K562 (cell line): ENCODE data around the gene CLASP1. TPM values are rescaled to one million over a fixed set of nuclear protein-coding genes. Genes with fewer than 3 reads are reported as not detected.

Experiments used
- ATAC-seq: fragments of 200-7000 bp; cut with Tn5 transposase; 3 replicates; pipeline ENCODE4 v1.9.1; 2020; ENCODE audit warnings: moderate library complexity
- Bru-seq: library from RNA; stranded (reverse); fragments of 400-500 nt; gene quantifications from one replicate; lab custom pipeline; 2021; lab: Mats Ljungman, UMichigan
- BruChase-seq, 2 experiments: library from RNA; stranded (reverse); fragments of 400-500 nt; gene quantifications; one replicate each; lab custom pipeline; 2021; lab: Mats Ljungman, UMichigan
- BruUV-seq: library from RNA; stranded (reverse); fragments of 400-500 nt; replicated peaks from 2 replicates; lab custom pipeline; 2021; lab: Mats Ljungman, UMichigan
- CTCF ChIA-PET: fragments of 300-600 bp; formaldehyde crosslinking; extraction: SDS; loops from one replicate; lab custom pipeline; 2021; ENCODE audit warnings: low intra/inter-chr PET ratio; lab: Yijun Ruan, JAX
- POLR2A ChIA-PET: fragments of 300-600, 350-650 bp; sonication (Branson Sonifier 250); formaldehyde crosslinking; extraction: SDS; loops from one replicate; lab custom pipeline; 2021; ENCODE audit warnings: antibody characterized with exemption, inconsistent platforms; lab: Yijun Ruan, JAX
- DNase-seq, 4 experiments: peaks; one replicate each; pipeline versions ENCODE4 v3.0.0 to v3.0.0-alpha.2; 2011 to 2018; ENCODE audit warnings: low spot score in 3 of 4, mixed read lengths in 3 of 4; ENCODE audit errors: extremely low read depth in 1 of 4
- FAIRE-seq: peaks from 2 replicates; lab custom pipeline; 2011; peaks lifted over from hg19 to GRCh38; lab: Jason Lieb, UNC
- H2AFZ ChIP-seq: 2 replicates; pipeline ENCODE4 v1.6.0; 2011; ENCODE audit warnings: low read depth, low read length, control low read depth, inconsistent platforms
- H3K27ac ChIP-seq: fragments of 200-600 bp; 3 replicates; pipeline ENCODE4 v1.8.0; 2011; ENCODE audit warnings: low read depth, mild to moderate bottlenecking, control low read depth, inconsistent platforms, low read length, moderate library complexity, mixed read lengths; ENCODE audit errors: extremely low read depth
- H3K27me3 ChIP-seq, 2 experiments: fragments of 300-600 bp in 1 of 2; 2 replicates in 1 of 2; 3 replicates in 1 of 2; pipeline versions ENCODE4 v1.6.0 to v1.8.0; 2011; ENCODE audit warnings: inconsistent platforms in 2 of 2, low read length in 2 of 2, mild to moderate bottlenecking in 1 of 2, mixed read lengths in 1 of 2, moderate library complexity in 1 of 2; ENCODE audit not compliant: control insufficient read depth in 2 of 2, insufficient read depth in 2 of 2
- H3K36me3 ChIP-seq: fragments of 300-600 bp; 3 replicates; pipeline ENCODE4 v1.8.0; 2011; ENCODE audit warnings: mild to moderate bottlenecking, low read length, inconsistent platforms; ENCODE audit not compliant: control insufficient read depth, insufficient read depth
- H3K4me1 ChIP-seq, 2 experiments: fragments of 200-600 bp in 1 of 2; replicated peaks in 1 of 2; 2 replicates in 1 of 2; 3 replicates in 1 of 2; pipeline versions ENCODE4 v1.5.1 to v1.8.0; 2011; ENCODE audit warnings: inconsistent platforms in 2 of 2, low read length in 2 of 2, mild to moderate bottlenecking in 1 of 2, mixed read lengths in 1 of 2, moderate library complexity in 1 of 2; ENCODE audit not compliant: control insufficient read depth in 2 of 2, insufficient read depth in 2 of 2
- H3K4me2 ChIP-seq: 2 replicates; pipeline ENCODE4 v1.6.1; 2011; ENCODE audit warnings: low read length, control low read depth, inconsistent platforms, mixed read lengths; ENCODE audit not compliant: insufficient read depth
- H3K4me3 ChIP-seq: fragments of 200-600 bp; sonication (generic), shearing (Covaris generic); 2 replicates; pipeline ENCODE4 v1.5.1; 2016; ENCODE audit warnings: control low read depth, inconsistent platforms
- H3K79me2 ChIP-seq: fragments of 200-600 bp; 3 replicates; pipeline ENCODE4 v1.8.0; 2011; ENCODE audit warnings: low read length, inconsistent platforms; ENCODE audit not compliant: control insufficient read depth, insufficient read depth
- H3K9ac ChIP-seq, 2 experiments: 2 replicates each; pipeline versions ENCODE4 v1.6.0 to v1.6.1; 2011; ENCODE audit warnings: low read depth in 2 of 2, low read length in 2 of 2, control low read depth in 1 of 2, inconsistent platforms in 1 of 2, mild to moderate bottlenecking in 1 of 2, mixed read lengths in 1 of 2; ENCODE audit not compliant: insufficient read depth in 1 of 2
- H3K9me1 ChIP-seq: one replicate; pipeline ENCODE4 v1.6.0; 2011; ENCODE audit warnings: inconsistent platforms, mild to moderate bottlenecking, low read length, moderate library complexity; ENCODE audit not compliant: control insufficient read depth, insufficient read depth
- H3K9me3 ChIP-seq: replicated peaks from 2 replicates; pipeline ENCODE4 v1.5.1; 2011; ENCODE audit warnings: low read depth, low read length, inconsistent platforms; ENCODE audit not compliant: control insufficient read depth, insufficient read depth
- H4K20me1 ChIP-seq: replicated peaks from 2 replicates; pipeline ENCODE4 v1.6.1; 2011; ENCODE audit warnings: low read length, inconsistent platforms, mixed read lengths; ENCODE audit not compliant: control insufficient read depth, insufficient read depth
- ARID3A ChIP-seq: IDR thresholded peaks from 2 replicates; pipeline ENCODE4 v1.6.1; 2012; ENCODE audit warnings: low read depth, low read length, improper control_type of control experiment, borderline replicate concordance
- HCFC1 ChIP-seq: IDR thresholded peaks from 2 replicates; pipeline ENCODE4 v1.6.1; 2012; ENCODE audit warnings: low read depth, low read length, improper control_type of control experiment
- HINFP ChIP-seq: fragments of 450-650 bp; conservative IDR thresholded peaks from 2 replicates; pipeline ENCODE4 v1.6.1; 2016; ENCODE audit warnings: missing genetic modification characterization, low read depth, mild to moderate bottlenecking, control low read depth, missing compliant biosample characterization
- HMBOX1 ChIP-seq: sonication (generic); IDR thresholded peaks from 2 replicates; pipeline ENCODE4 v1.6.1; 2016
- HNRNPUL1 ChIP-seq: fragments of 200-400 bp; formaldehyde crosslinking; IDR thresholded peaks from 2 replicates; pipeline ENCODE4 v1.6.1; 2017; ENCODE audit warnings: low read length
- PCBP1 ChIP-seq: fragments of 200-400 bp; formaldehyde crosslinking; IDR thresholded peaks from 2 replicates; pipeline ENCODE4 v1.6.1; 2018; ENCODE audit warnings: mild to moderate bottlenecking, low read depth, low read length; ENCODE audit not compliant: poor library complexity, severe bottlenecking
- PREB ChIP-seq: sonication (generic); formaldehyde crosslinking; IDR thresholded peaks from 2 replicates; pipeline ENCODE4 v1.8.1; 2023; ENCODE audit warnings: mild to moderate bottlenecking, missing genetic modification reagents
- TEAD1 ChIP-seq, 2 experiments: fragments of 450-650 bp in 1 of 2; sonication (generic) in 1 of 2; formaldehyde crosslinking; IDR thresholded peaks; 2 replicates each; pipeline versions ENCODE4 v1.4.0 to v1.8.0; 2020 to 2022; ENCODE audit warnings: mild to moderate bottlenecking in 2 of 2, missing genetic modification reagents in 1 of 2
- ZBTB1 ChIP-seq: sonication (generic); formaldehyde crosslinking; IDR thresholded peaks from 2 replicates; pipeline ENCODE4 v1.8.1; 2023; ENCODE audit warnings: missing genetic modification reagents, low read depth, mild to moderate bottlenecking, borderline replicate concordance
- ZNF133 ChIP-seq: fragments of 250-450 bp; sonication (Bioruptor Pico); IDR thresholded peaks from 2 replicates; pipeline ENCODE4 v1.4.0; 2020; ENCODE audit warnings: mild to moderate bottlenecking
- ZNF239 ChIP-seq: fragments of 250-450 bp; sonication (Bioruptor Pico); IDR thresholded peaks from 2 replicates; pipeline ENCODE4 v1.4.0; 2020; ENCODE audit warnings: mild to moderate bottlenecking
- WGBS: fragments of 100-300 bp; shearing (Covaris generic); methylation state at CpG from one replicate; pipeline ENCODE4 v1.1.6; 2016; ENCODE audit warnings: low coverage, mixed read lengths; ENCODE audit not compliant: insufficient coverage; ENCODE audit errors: missing lambda C conversion rate; 5-methylcytosine and 5-hydroxymethylcytosine counted together
- in situ Hi-C: fragments of 300-500 bp; cut with MboI; formaldehyde crosslinking; loops from 4 replicates; pipeline ENCODE4 v1.15.0; 2018; ENCODE audit warnings: inconsistent platforms, mixed read lengths
- intact Hi-C: fragments of 100-400 bp; cut with micrococcal nuclease; formaldehyde crosslinking; loops from 2 replicates; pipeline ENCODE4 v1.14.2; 2022
- long read RNA-seq, 3 experiments: library from polyadenylated mRNA in 2 of 3; library from RNA in 1 of 3; unstranded in 2 of 3; stranded (forward) in 1 of 3; transcript quantifications; one replicate each; pipeline ENCODE4 v2.0.0, GENCODE V29; 2019 to 2022
- polyA minus RNA-seq, 3 experiments: library from RNA; depleted of rRNA, polyadenylated mRNA; stranded (reverse); fragments of >200 nt; gene quantifications; 2 replicates each; pipeline ENCODE4 v1.2.3, GENCODE V29; 2011
- polyA plus RNA-seq, 8 experiments: library from polyadenylated mRNA; depleted of rRNA in 4 of 8; stranded (reverse) in 5 of 8; unstranded in 3 of 8; fragments of >200 nt; fragmentation: Nextera tagmentation in 2 of 8; fragmentation: Illumina TruSeq in 1 of 8; extraction: Ambion mirVana in 2 of 8; extraction: Trizol in 1 of 8; gene quantifications; 2 replicates each; pipeline versions ENCODE4 v1.2.1 to v1.2.3, GENCODE V29; 2011 to 2014; ENCODE audit warnings: inconsistent platforms in 1 of 8, missing spikeins in 1 of 8
- total RNA-seq, 7 experiments: library from RNA; depleted of rRNA in 6 of 7; stranded (reverse); fragments of >200 nt in 6 of 7; fragmentation: Illumina TruSeq in 2 of 7; extraction: Trizol in 2 of 7; gene quantifications; 2 replicates each; pipeline versions ENCODE4 v1.2.1 to v1.2.3, GENCODE V29; 2011 to 2021; ENCODE audit warnings: low replicate concordance in 1 of 7

The CLASP1 gene
- total RNA-seq (2011; cell fraction: chromatin; rRNA removed; ENCODE audit: low replicate concordance), result 121 and 224 TPM in 2 replicates
- 53.2 and 69.0 TPM in 2 replicates for total RNA-seq (2011; cell fraction: nucleolus; rRNA removed)
- 96.6 and 111 TPM in 2 replicates for total RNA-seq (2011; cell fraction: nucleoplasm; rRNA removed)
- 22.2 and 27.5 TPM in 2 replicates for total RNA-seq (2014; rRNA removed)
- total RNA-seq (2014; rRNA removed; fragmentation: Illumina TruSeq; extraction: Trizol), result 25.7 and 28.2 TPM in 2 replicates
- total RNA-seq (2015; rRNA removed; fragmentation: Illumina TruSeq; extraction: Trizol), result 28.3 and 30.9 TPM in 2 replicates
- total RNA-seq (2021), result 38.3 and 40.3 TPM in 2 replicates
- 8.5 and 10.3 TPM in 2 replicates for polyA plus RNA-seq (2011; rRNA removed)
- polyA plus RNA-seq (2011; cell fraction: cytosol; rRNA removed), result 4.5 and 7.0 TPM in 2 replicates
- polyA plus RNA-seq (2011; cell fraction: nucleus; rRNA removed), result 39.0 and 41.2 TPM in 2 replicates
- 17.5 and 22.9 TPM in 2 replicates for polyA plus RNA-seq (2012)
- 17.3 and 18.0 TPM in 2 replicates for polyA plus RNA-seq (2014; fragmentation: Illumina TruSeq; extraction: Trizol)
- polyA plus RNA-seq (2014; fragmentation: Nextera tagmentation; extraction: Ambion mirVana), result 1 to 10 TPM; 1.7 to 7.2 TPM
- 20.2 and 20.7 TPM in 2 replicates for polyA plus RNA-seq (2014; rRNA removed)
- 56.1 and 59.2 TPM in 2 replicates for polyA minus RNA-seq (2011; rRNA and poly(A)+ RNA removed)
- 18.2 and 24.7 TPM in 2 replicates for polyA minus RNA-seq (2011; cell fraction: cytosol; rRNA and poly(A)+ RNA removed)
- polyA minus RNA-seq (2011; cell fraction: nucleus; rRNA and poly(A)+ RNA removed), result 84.4 and 122 TPM in 2 replicates
- Bru-seq, nascent RNA, result percentile 79 among the genes with signal in this experiment
- BruChase-seq, experiment 1, labeled RNA remaining after a 2-hour chase, result percentile 83 among the genes with signal in this experiment
- BruChase-seq, experiment 2, labeled RNA remaining after a 6-hour chase, result percentile 82 among the genes with signal in this experiment
- long read RNA-seq, experiment 1, partial matches to known transcripts, result 23 of 55 reads
- long read RNA-seq, experiment 1, other reads (novel, unspliced or antisense), result 32 of 55 reads
- long read RNA-seq, experiment 2, partial matches to known transcripts, result 2 of 20 reads
- long read RNA-seq, experiment 2, other reads (novel, unspliced or antisense), result 18 of 20 reads
- long read RNA-seq, experiment 3, partial matches to known transcripts, result 1 of 1 reads
- long read RNA-seq, experiment 3, other reads (novel, unspliced or antisense), result 0 of 1 reads

- Histone ChIP-seq H3K4me2 (peak within 1 kb of the TSS; percentile 94), H3K79me2 (peaks cover 92% of the 10 kb centered on the region), H3K27ac (peak within 1 kb of the TSS; percentile 100), H3K9me1 (no peaks in the 10 kb centered on the region), H3K4me3 (peak within 1 kb of the TSS; percentile 88), H3K9ac (peak within 1 kb of the TSS; percentile 93 to 99), H3K27me3 (no peaks in the 10 kb centered on the region), H3K9me3 (no peaks in the 10 kb centered on the region), H3K4me1 (peaks cover 12 to 23% of the 10 kb centered on the region in 2 experiments), H4K20me1 (no peaks in the 10 kb centered on the region), H2AFZ (peak within 1 kb of the TSS; percentile 98), H3K36me3 (peaks cover 8% of the 10 kb centered on the region; the same call in 1 of the 3 replicates)
- CTCF ChIA-PET, result no interaction called here
- 1% methylated on average over 20 of the region's 36 CpGs for WGBS
- BruUV-seq, result no TSS peak
- POLR2A ChIA-PET, result interaction anchor here (0.6 to 4.3 kb wide), 20 partner anchors 9 to 117 kb away, joined by 3 to 31 read pairs (median 4); partner anchors contain the start of gene RNU4ATAC
- in situ Hi-C loops, result no loop called here
- FAIRE-seq, result no peak
- intact Hi-C loops, result loop anchor here (1.0 kb wide), 2 partner anchors 53 to 115 kb away; no protein-coding TSS in a partner anchor
- ATAC-seq, result peak; percentile 74
- peak in 2 of 4 experiments; percentile 83 for DNase-seq
- no peak for TF ChIP-seq HNRNPUL1
- no peak; a peak in 1 of 4 replicates for TF ChIP-seq TEAD1 (CRISPR knock-in tag; IDR thresholded peaks at IDR 0.05)
- TF ChIP-seq PCBP1, result peak; percentile 68
- TF ChIP-seq ZNF239 (CRISPR knock-in tag), result no peak
- peak; percentile 42; the same call in 1 of the 2 replicates for TF ChIP-seq HINFP
- TF ChIP-seq ZNF133 (CRISPR knock-in tag), result no peak
- 0 out of 2 replicates have a peak, but pooled peaks have one; percentile 52 for TF ChIP-seq ARID3A
- no peak for TF ChIP-seq HCFC1
- no peak for TF ChIP-seq PREB (CRISPR knock-in tag)
- no peak for TF ChIP-seq HMBOX1
- 0 out of 2 replicates have a peak, but pooled peaks have one; percentile 75 for TF ChIP-seq ZBTB1 (CRISPR knock-in tag)
Measured at GRCh38 chr2:121649149-121649595, at the start of gene CLASP1. Gene CLASP1 (minus strand): TSS chr2:121649462. CDS start chr2:121605895, 43,567 bp downstream.
